Neural cell (in vitro differentiated cells): Measurements from ENCODE around the gene TET1. TPM values are rescaled to one million over a fixed set of nuclear protein-coding genes. Genes with fewer than 3 reads are reported as not detected.

Experiments
- H2AFZ ChIP-seq: fragments of 200-600, 300-800 bp; sonication (generic), shearing (Covaris generic); 2 replicates; pipeline ENCODE4 v1.6.0; 2014; ENCODE audit warnings: low read depth, mild to moderate bottlenecking, antibody characterized with exemption, low read length, moderate library complexity
- H3F3A ChIP-seq: fragments of 200-600 bp; shearing (Covaris generic); 2 replicates; pipeline ENCODE4 v1.6.1; 2016; ENCODE audit warnings: mild to moderate bottlenecking, moderate library complexity, mixed read lengths, antibody characterized with exemption, low read length; ENCODE audit not compliant: insufficient read depth, poor library complexity, severe bottlenecking
- H3K27ac ChIP-seq: fragments of 200-600, 300-800 bp; sonication (generic), shearing (Covaris generic); 2 replicates; pipeline ENCODE4 v1.5.1; 2014; ENCODE audit warnings: mild to moderate bottlenecking, low read length, moderate library complexity
- H3K27me3 ChIP-seq: fragments of 300-800, 200-600 bp; sonication (generic), shearing (Covaris generic); 2 replicates; pipeline ENCODE4 v1.6.0; 2014; ENCODE audit warnings: mild to moderate bottlenecking, low read depth, low read length, moderate library complexity; ENCODE audit not compliant: insufficient read depth
- H3K36me3 ChIP-seq: fragments of 300-800, 200-600 bp; sonication (generic), shearing (Covaris generic); 2 replicates; pipeline ENCODE4 v1.5.1; 2014; ENCODE audit warnings: mild to moderate bottlenecking, antibody characterized with exemption, low read length, moderate library complexity; ENCODE audit not compliant: insufficient read depth
- H3K4me2 ChIP-seq: fragments of 300-800, 200-600 bp; sonication (generic), shearing (Covaris generic); 2 replicates; pipeline ENCODE4 v1.6.0; 2014; ENCODE audit warnings: mild to moderate bottlenecking, low read length
- H3K4me3 ChIP-seq: fragments of 300-800, 200-600 bp; sonication (generic), shearing (Covaris generic); 2 replicates; pipeline ENCODE4 v1.5.1; 2014; ENCODE audit warnings: mild to moderate bottlenecking, low read length, moderate library complexity
- H3K79me2 ChIP-seq: fragments of 200-600 bp; shearing (Covaris generic); replicated peaks from 2 replicates; pipeline ENCODE4 v1.6.0; 2014; ENCODE audit warnings: mild to moderate bottlenecking, low read length, moderate library complexity; ENCODE audit not compliant: insufficient read depth
- H3K9ac ChIP-seq: fragments of 300-800, 200-600 bp; sonication (generic), shearing (Covaris generic); 2 replicates; pipeline ENCODE4 v1.6.1; 2016; ENCODE audit warnings: mild to moderate bottlenecking, low read length, mixed read lengths
- H3K9me2 ChIP-seq: fragments of 200-600 bp; shearing (Covaris generic); 2 replicates; pipeline ENCODE4 v1.6.1; 2016; ENCODE audit warnings: mild to moderate bottlenecking, low read length, mixed read lengths; ENCODE audit not compliant: insufficient read depth
- H3K9me3 ChIP-seq: fragments of 200-600, 300-800 bp; sonication (generic), shearing (Covaris generic); 2 replicates; pipeline ENCODE4 v1.6.1; 2016; ENCODE audit warnings: mild to moderate bottlenecking, mixed run types, low read length, moderate library complexity, mixed read lengths
- H4K20me1 ChIP-seq: fragments of 200-600 bp; shearing (Covaris generic); 2 replicates; pipeline ENCODE4 v1.6.1; 2016; ENCODE audit warnings: mild to moderate bottlenecking, mixed run types; ENCODE audit not compliant: insufficient read depth
- CTCF ChIP-seq: fragments of 450-650 bp; IDR thresholded peaks from 2 replicates; pipeline ENCODE4 v1.5.1; 2014; ENCODE audit warnings: antibody characterized with exemption, mild to moderate bottlenecking, moderate library complexity; ENCODE audit not compliant: poor library complexity, severe bottlenecking
- EP300 ChIP-seq: fragments of 450-650 bp; conservative IDR thresholded peaks from 2 replicates; pipeline ENCODE4 v1.6.1; 2014; ENCODE audit warnings: antibody characterized with exemption, mild to moderate bottlenecking, moderate library complexity; ENCODE audit not compliant: poor library complexity, severe bottlenecking
- EZH2 ChIP-seq: fragments of 200-600, 300-800 bp; shearing (Covaris generic), sonication (generic); IDR thresholded peaks from 2 replicates; pipeline ENCODE4 v1.6.1; 2014; ENCODE audit warnings: antibody characterized with exemption, low read length, borderline replicate concordance, mild to moderate bottlenecking; ENCODE audit not compliant: insufficient read depth, poor library complexity, severe bottlenecking
- MXI1 ChIP-seq: fragments of 450-650 bp; conservative IDR thresholded peaks from 2 replicates; pipeline ENCODE4 v1.6.1; 2014; ENCODE audit warnings: antibody characterized with exemption, mild to moderate bottlenecking; ENCODE audit not compliant: poor library complexity, severe bottlenecking
- POLR2AphosphoS5 ChIP-seq: IDR thresholded peaks from 2 replicates; pipeline ENCODE4 v1.6.1; 2012
- RAD21 ChIP-seq: fragments of 450-650 bp; conservative IDR thresholded peaks from 2 replicates; pipeline ENCODE4 v1.6.1; 2014; ENCODE audit warnings: antibody characterized with exemption, mild to moderate bottlenecking, moderate library complexity
- SMC3 ChIP-seq: fragments of 450-650 bp; conservative IDR thresholded peaks from 2 replicates; pipeline ENCODE4 v1.6.1; 2014; ENCODE audit warnings: antibody characterized with exemption, mild to moderate bottlenecking, moderate library complexity; ENCODE audit not compliant: poor library complexity
- TAF1 ChIP-seq: IDR thresholded peaks from 2 replicates; pipeline ENCODE4 v1.6.1; 2012; ENCODE audit warnings: low read depth
- polyA plus RNA-seq: library from polyadenylated mRNA; depleted of rRNA; stranded (reverse); fragments of >200 nt; gene quantifications from 2 replicates; pipeline ENCODE4 v1.2.3, GENCODE V29; 2014
- TF ChIP-seq, protein P1 (sequence below): IDR thresholded peaks from 2 replicates; pipeline ENCODE4 v1.6.1; 2012; ENCODE audit warnings: borderline replicate concordance

Gene TET1
- polyA plus RNA-seq, 1 donor from 2014 or later: 3.6 TPM

- TF ChIP-seq CTCF (no peak), SMC3 (no peak), RAD21 (no peak), MXI1 (no peak), TAF1 (no peak), EP300 (no peak), POLR2AphosphoS5 (no peak), EZH2 (no peak)
- TF ChIP-seq, protein P1, sequence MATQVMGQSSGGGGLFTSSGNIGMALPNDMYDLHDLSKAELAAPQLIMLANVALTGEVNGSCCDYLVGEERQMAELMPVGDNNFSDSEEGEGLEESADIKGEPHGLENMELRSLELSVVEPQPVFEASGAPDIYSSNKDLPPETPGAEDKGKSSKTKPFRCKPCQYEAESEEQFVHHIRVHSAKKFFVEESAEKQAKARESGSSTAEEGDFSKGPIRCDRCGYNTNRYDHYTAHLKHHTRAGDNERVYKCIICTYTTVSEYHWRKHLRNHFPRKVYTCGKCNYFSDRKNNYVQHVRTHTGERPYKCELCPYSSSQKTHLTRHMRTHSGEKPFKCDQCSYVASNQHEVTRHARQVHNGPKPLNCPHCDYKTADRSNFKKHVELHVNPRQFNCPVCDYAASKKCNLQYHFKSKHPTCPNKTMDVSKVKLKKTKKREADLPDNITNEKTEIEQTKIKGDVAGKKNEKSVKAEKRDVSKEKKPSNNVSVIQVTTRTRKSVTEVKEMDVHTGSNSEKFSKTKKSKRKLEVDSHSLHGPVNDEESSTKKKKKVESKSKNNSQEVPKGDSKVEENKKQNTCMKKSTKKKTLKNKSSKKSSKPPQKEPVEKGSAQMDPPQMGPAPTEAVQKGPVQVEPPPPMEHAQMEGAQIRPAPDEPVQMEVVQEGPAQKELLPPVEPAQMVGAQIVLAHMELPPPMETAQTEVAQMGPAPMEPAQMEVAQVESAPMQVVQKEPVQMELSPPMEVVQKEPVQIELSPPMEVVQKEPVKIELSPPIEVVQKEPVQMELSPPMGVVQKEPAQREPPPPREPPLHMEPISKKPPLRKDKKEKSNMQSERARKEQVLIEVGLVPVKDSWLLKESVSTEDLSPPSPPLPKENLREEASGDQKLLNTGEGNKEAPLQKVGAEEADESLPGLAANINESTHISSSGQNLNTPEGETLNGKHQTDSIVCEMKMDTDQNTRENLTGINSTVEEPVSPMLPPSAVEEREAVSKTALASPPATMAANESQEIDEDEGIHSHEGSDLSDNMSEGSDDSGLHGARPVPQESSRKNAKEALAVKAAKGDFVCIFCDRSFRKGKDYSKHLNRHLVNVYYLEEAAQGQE: no peak
- Histone ChIP-seq H3K9ac (no peak overlapping the region), H3K27me3 (no peaks in the 10 kb centered on the region), H3K9me3 (no peaks in the 10 kb centered on the region), H3K79me2 (peaks cover 5% of the 10 kb centered on the region), H3K4me3 (no peak overlapping the region), H3K36me3 (no peaks in the 10 kb centered on the region), H2AFZ (no peak overlapping the region), H3K9me2 (no peaks in the 10 kb centered on the region), H3K4me2 (no peak overlapping the region), H3F3A (no peaks in the 10 kb centered on the region), H3K27ac (no peak overlapping the region), H4K20me1 (peaks cover 3% of the 10 kb centered on the region)
Observed at GRCh38 chr10:68668231-68668630, 108.1 kb downstream of the TET1 start.

DNA sequence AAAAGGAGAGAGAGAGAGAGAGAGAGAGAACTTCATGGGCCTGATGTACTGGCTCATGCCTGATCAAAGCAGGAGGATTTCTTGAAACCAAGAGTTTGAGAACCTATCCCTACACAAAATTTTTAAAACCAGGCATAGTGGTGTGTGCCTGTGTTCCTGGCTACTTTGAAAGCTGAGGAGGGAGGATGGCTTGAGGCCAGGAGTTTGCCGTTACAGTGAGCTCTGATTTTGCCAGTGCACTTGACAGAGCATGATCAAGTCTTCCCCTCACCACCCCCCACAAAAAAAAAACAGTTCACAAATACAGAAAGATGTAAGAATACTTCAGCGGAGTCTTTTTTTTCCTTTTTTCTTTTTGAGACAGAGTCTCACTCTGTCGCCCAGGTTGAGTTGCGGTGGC lies 108.8 kb downstream of the TET1 start:
- no peaks in the 10 kb centered on the region for H3F3A ChIP-seq
- no peak for TF ChIP-seq RAD21
- TF ChIP-seq POLR2AphosphoS5: no peak
- no peak for TF ChIP-seq EP300
- no peaks in the 10 kb centered on the region for H3K9me3 ChIP-seq
- H3K27me3 ChIP-seq: no peaks in the 10 kb centered on the region
- no peak overlapping the region for H3K4me3 ChIP-seq
- no peaks in the 10 kb centered on the region for H3K9me2 ChIP-seq
- H3K4me2 ChIP-seq: no peak overlapping the region
- no peak overlapping the region for H3K9ac ChIP-seq
- peaks cover 3% of the 10 kb centered on the region for H4K20me1 ChIP-seq
- no peak overlapping the region for H3K27ac ChIP-seq
- H2AFZ ChIP-seq: no peak overlapping the region
- peaks cover 5% of the 10 kb centered on the region for H3K79me2 ChIP-seq
- H3K36me3 ChIP-seq: no peaks in the 10 kb centered on the region

DNA sequence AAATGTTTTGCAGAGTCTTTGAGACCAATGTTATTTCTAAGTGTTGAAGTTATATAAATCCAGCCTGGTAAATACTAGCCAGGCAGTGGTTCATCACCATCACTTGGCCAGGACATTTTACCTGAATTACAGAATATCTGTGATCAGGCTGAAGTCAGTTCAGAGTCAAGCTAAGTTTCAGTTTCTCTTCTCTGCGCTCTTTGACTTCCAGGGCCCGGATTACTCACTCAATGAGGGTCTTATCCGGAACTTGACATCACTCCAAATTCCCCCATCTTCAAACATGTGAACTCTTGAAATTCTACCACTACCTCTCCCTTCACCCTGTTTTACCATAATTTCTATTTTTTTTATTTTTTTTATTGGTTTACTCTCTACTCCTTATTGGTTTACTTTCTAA lies 124.3 kb downstream of the TET1 start:
- H3K4me2 ChIP-seq: no peak overlapping the region
- no peaks in the 10 kb centered on the region for H3K9me3 ChIP-seq
- no peaks in the 10 kb centered on the region for H3K27me3 ChIP-seq
- H3F3A ChIP-seq: no peaks in the 10 kb centered on the region
- no peaks in the 10 kb centered on the region for H4K20me1 ChIP-seq
- H3K36me3 ChIP-seq: no peaks in the 10 kb centered on the region
- no peak overlapping the region for H3K4me3 ChIP-seq
- no peak overlapping the region for H3K9ac ChIP-seq
- TF ChIP-seq, protein P1: no peak
- TF ChIP-seq SMC3 (no peak), TAF1 (no peak), RAD21 (no peak), CTCF (no peak), EZH2 (no peak), POLR2AphosphoS5 (no peak), EP300 (no peak), MXI1 (no peak)
- H3K79me2 ChIP-seq: no peaks in the 10 kb centered on the region
- no peak overlapping the region for H2AFZ ChIP-seq
- no peaks in the 10 kb centered on the region for H3K9me2 ChIP-seq
- no peak overlapping the region for H3K27ac ChIP-seq
